Activated T-helper 1 cell treated with anti-CD3 and anti-CD28 coated beads, Interleukin-2, amount 50 U/mL, for 16 hours (primary cell): Measurements from ENCODE around the gene ZNF267.
"Not testable (repeated sequence)": the region's sequence is repeated elsewhere in the genome, so short reads cannot be mapped to it uniquely, and the experiment has no call there.

Experiments used
- DNase-seq, 2 donors: peaks; one replicate each; pipeline ENCODE4 v3.0.0-alpha.2; 2020; ENCODE audit warnings: low read depth in 1 of 2, low spot score in 1 of 2

Gene ZNF267

GRCh38 chr16:31877876-31878642 is 4.5 kb downstream of the ZNF267 start:
- no peak for DNase-seq

DNA sequence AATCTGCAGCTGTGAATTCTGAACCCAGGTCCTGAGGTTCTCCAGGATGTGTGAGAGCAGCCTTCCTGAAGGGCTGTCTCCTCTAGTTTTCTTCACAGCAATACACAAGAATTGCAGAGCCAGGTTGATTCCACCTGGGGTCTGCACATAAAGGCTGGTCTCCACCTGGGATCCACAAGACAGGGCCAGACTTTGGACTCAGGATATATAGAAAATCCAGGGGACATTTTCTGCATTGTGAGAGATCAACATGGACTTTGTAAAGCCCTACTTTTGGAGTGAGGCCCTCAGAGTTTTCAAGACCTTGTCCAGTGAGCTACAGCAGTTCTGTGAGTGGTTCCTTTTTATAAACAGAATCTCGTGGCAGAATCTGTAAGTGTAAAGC is 6.3 kb downstream of the ZNF267 start:
- DNase-seq, result no peak

GRCh38 chr16:31880322-31880979 is 6.8 kb downstream of the ZNF267 start:
- no peak for DNase-seq

- DNase-seq, result no peak
These were observed 12.6 kb downstream of the ZNF267 start for GRCh38 chr16:31886227-31886626.

DNA sequence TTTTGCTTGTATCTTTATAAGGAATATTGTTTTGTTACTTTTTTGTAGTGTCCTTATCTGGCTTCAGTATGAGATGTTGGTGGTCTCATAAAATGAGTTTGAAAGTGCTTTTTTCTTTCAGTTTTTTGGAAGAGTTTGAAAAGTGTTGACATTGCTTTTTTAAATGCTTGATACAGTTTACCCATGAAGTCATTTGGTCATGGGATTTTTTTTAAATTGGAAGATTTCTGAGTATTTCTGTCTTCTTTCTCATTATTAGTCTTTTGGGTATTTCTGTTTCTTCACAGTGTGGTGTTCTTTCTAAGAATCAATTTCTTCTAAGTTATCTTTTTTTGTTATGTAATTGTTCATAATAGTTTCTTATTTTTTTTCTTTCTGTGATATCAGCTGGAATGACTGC is 15.1 kb downstream of the ZNF267 start:
- DNase-seq, result no peak

- not testable (repeated sequence) for DNase-seq
These were observed 18.5 kb downstream of the ZNF267 start for GRCh38 chr16:31892111-31892510.

DNA sequence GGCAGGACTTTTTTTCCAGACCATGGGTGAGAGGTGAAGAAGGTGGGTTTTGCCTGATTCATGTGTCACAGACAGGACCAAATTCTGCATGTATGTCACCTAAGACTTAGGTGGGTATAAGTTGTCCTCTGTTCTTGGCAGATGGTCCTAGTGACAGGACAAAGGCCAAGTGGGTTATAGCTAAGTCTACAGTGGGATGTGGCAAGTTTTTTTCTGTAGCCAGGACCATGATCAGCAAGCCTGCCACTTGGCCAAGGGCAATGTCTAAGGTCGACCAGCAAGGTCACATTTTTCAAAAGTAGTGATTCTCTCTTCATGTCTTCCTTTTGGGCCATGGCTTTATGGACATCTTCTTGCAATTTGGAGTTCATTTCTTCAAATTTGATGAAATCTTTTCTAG is 20.2 kb downstream of the ZNF267 start:
- no peak for DNase-seq

DNA sequence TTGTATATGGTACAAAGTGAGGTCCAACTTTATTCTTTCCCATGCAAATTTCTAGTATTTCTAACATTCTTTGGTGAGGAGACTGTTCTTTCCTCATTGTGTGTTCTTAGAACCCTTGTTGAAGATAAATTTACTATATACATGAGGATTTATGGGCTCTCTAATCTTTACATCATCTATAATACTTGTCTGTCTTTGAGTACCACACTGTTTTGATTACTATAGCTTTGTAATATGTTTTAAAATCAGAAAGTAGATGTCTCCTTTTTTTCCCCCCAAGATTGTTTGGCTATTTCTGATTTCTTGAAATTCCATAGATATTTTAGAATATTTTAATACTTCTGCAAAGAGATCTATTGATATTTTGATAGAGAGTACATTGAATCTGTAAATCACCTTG is 23.7 kb downstream of the ZNF267 start:
- DNase-seq, result no peak

DNA sequence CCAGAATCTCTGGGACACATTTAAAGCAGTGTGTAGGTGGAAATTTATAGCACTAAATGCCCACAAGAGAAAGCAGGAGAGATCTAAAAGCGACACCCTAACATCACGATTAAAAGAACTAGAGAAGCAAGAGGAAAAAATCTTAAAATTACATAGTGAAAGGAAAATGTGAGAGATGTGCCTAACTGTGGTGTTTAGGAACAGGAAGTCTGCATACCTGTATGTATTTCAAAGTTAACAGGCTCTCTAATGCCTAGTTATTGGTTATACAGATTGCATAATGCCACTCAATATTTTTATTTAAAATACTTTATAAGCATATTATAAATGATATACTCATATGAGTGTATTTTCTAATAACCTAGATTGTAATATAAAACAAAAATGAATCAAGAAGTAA is 25.9 kb downstream of the ZNF267 start:
- no peak for DNase-seq

GRCh38 chr16:31904571-31904970 is 31.0 kb downstream of the ZNF267 start:
- DNase-seq, result not testable (repeated sequence)

DNA sequence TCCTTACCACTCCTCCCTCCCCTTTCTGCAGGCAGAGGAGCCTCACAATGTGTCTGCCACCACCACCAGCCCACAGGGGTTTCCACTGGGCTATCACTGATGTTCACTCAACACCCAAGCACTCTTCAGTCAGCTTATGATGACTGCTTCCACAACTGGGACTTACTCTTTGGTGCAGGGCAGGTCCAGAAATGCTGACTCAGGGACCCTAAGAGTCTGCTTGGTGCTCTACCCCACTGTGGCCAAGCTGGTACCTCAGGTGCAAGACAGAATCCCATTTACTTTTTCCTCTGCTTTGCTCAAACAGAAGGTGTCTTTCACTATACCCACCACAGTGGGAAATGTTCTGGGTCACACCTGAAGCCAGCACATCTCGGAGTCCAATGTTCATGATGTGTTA is 40.1 kb downstream of the ZNF267 start:
- DNase-seq, result no peak

GRCh38 chr16:31916056-31916488 is 42.5 kb downstream of the ZNF267 start:
- no peak for DNase-seq

DNA sequence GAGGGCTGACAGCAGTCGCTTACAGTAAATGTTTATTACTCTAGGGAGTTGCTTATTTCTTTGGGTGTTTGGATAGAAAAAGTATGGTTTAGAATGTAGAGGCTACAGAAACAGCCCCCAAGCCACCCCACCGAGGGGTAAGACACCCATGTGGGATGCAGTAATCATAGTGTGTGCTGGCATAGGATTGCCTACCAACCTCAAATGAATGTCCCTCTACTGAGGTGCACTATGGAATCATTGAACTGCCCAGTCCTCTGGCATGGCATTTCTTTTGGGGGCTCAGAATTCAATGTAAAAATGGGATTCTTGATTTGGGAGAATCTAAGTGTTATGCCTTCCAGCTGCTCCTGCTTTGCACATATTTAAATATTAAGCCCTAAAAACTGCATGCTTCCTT is 46.8 kb downstream of the ZNF267 start:
- no peak for DNase-seq

GRCh38 chr16:31951806-31952205 is 78.2 kb downstream of the ZNF267 start:
- DNase-seq, result not testable (repeated sequence)

DNA sequence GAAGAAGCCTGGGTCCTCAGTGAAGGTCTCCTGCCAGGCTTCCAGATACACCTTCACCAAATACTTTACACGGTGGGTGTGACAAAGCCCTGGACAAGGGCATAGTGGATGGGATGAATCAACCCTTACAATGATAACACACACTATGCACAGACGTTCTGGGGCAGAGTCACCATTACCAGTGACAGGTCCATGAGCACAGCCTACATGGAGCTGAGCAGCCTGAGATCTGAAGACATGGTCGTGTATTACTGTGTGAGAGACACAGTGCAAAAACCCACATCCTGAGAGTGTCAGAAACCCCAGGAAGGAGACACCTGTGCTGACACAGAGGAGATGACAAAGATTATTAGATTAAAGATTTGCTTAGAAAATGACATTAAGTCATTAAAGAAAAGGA is 78.6 kb downstream of the ZNF267 start:
- DNase-seq, result not testable (repeated sequence)

DNA sequence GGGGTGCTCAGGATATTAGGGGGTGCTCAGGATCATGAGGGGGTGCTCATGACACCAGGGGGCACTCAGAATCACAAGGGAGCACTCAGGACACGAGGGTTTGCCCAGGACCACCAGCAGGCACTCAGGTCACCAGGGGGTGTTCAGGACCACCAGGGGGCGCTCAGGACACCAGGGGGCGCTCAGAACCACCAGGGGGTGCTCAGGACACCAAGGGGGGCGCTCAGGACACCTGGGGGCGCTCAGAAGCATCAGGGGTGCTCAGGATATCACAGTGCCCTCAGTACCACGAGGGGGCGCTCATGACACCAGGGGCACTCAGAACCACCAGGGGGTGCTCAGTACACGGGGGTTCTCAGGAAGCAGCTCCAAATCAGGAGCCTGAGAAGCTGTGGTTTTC is 82.6 kb downstream of the ZNF267 start:
- not testable (repeated sequence) for DNase-seq

DNA sequence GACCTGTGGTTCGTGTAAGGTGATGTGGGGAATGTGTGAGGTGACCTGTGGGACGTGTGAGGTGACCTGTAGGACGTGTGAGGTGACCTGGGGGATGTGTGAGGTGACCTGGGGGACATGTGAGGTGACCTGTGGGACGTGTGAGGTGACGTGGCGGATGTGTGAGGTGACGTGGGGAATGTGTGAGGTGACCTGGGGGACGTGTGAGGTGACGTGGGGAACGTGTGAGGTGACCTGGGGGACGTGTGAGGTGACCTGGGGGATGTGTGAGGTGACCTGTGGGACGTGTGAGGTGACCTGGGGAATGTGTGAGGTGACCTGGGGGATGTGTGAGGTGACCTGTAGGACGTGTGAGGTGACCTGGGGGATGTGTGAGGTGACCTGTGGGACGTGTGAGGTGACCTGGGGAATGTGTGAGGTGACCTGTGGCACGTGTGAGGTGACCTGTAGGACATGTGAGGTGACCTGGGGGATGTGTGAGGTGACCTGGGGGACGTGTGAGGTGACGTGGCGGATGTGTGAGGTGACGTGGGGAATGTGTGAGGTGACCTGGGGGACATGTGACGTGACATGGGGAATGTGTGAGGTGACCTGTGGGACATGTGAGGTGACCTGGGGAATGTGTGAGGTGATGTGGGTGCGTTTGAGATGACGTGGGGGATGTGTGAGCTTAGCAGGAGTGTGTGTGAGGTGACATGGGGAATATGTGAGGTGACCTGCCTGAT is 86.7 kb downstream of the ZNF267 start:
- not testable (repeated sequence) for DNase-seq
